DMS53 treated with DMSO at 0.1 percent for 48 hours (cell line): ENCODE data around the gene KIRREL1.

Experiments
- DNase-seq: peaks from one replicate; lab custom pipeline; 2025; ENCODE audit not compliant: unreplicated experiment; lab: John Stamatoyannopoulos, UW

Gene KIRREL1

GRCh38 chr1:158005224-158005623 lies 11.8 kb downstream of the KIRREL1 start:
- no peak for DNase-seq

GRCh38 chr1:158007180-158007579 lies 13.7 kb downstream of the KIRREL1 start:
- no peak for DNase-seq

- no peak for DNase-seq
Observed at GRCh38 chr1:158007667-158008386, 14.4 kb downstream of the KIRREL1 start.

- DNase-seq = no peak
Observed at GRCh38 chr1:158008630-158009029, 15.2 kb downstream of the KIRREL1 start.

- no peak for DNase-seq
Observed at GRCh38 chr1:158011714-158012113, 18.3 kb downstream of the KIRREL1 start.

GRCh38 chr1:158013840-158014730 lies 20.6 kb downstream of the KIRREL1 start:
- DNase-seq = no peak

- no peak for DNase-seq
Observed at GRCh38 chr1:158014731-158015320, 21.4 kb downstream of the KIRREL1 start.

GRCh38 chr1:158016651-158017335 lies 23.3 kb downstream of the KIRREL1 start:
- DNase-seq = no peak

GRCh38 chr1:158017800-158018595 lies 24.6 kb downstream of the KIRREL1 start:
- no peak for DNase-seq

GRCh38 chr1:158019171-158019868 lies 25.9 kb downstream of the KIRREL1 start:
- DNase-seq = no peak

- DNase-seq = no peak
Observed at GRCh38 chr1:158020259-158020885, 26.9 kb downstream of the KIRREL1 start.

- no peak for DNase-seq
Observed at GRCh38 chr1:158020886-158021620, 27.6 kb downstream of the KIRREL1 start.

- no peak for DNase-seq
Observed at GRCh38 chr1:158021721-158022120, 28.3 kb downstream of the KIRREL1 start.

GRCh38 chr1:158022554-158023312 lies 29.3 kb downstream of the KIRREL1 start:
- DNase-seq = no peak

- DNase-seq = no peak
Observed at GRCh38 chr1:158024737-158025136, 31.3 kb downstream of the KIRREL1 start.

GRCh38 chr1:158025576-158026230 lies 32.3 kb downstream of the KIRREL1 start:
- no peak for DNase-seq

- DNase-seq = no peak
Observed at GRCh38 chr1:158026651-158027050, 33.2 kb downstream of the KIRREL1 start.
